Transverse colon (tissue), 4 donors: Measurements from ENCODE around the gene AKAP7.

Experiments used
- CTCF ChIP-seq, 5 experiments: fragments of 200-600 bp in 3 of 5; fragments of 450-650 bp in 2 of 5; sonication (generic) in 3 of 5; IDR thresholded peaks; 1 replicate in 2 of 5; 2 replicates in 3 of 5; pipeline ENCODE4 v1.5.1; 2016 to 2017; ENCODE audit warnings: antibody characterized with exemption in 5 of 5, inconsistent platforms in 3 of 5, mild to moderate bottlenecking in 2 of 5, moderate library complexity in 1 of 5
- EP300 ChIP-seq: sonication (generic); formaldehyde crosslinking; IDR thresholded peaks from one replicate; pipeline ENCODE4 v1.6.1; 2017; ENCODE audit warnings: antibody characterized with exemption, low read depth
- POLR2A ChIP-seq: fragments of 450-650 bp; IDR thresholded peaks from one replicate; pipeline ENCODE4 v1.6.1; 2016; ENCODE audit warnings: antibody characterized with exemption, mild to moderate bottlenecking, moderate library complexity
- POLR2AphosphoS5 ChIP-seq, 3 donors: sonication (generic); formaldehyde crosslinking; IDR thresholded peaks; one replicate each; pipeline ENCODE4 v1.6.1; 2016; ENCODE audit warnings: antibody characterized with exemption in 3 of 3

DNA sequence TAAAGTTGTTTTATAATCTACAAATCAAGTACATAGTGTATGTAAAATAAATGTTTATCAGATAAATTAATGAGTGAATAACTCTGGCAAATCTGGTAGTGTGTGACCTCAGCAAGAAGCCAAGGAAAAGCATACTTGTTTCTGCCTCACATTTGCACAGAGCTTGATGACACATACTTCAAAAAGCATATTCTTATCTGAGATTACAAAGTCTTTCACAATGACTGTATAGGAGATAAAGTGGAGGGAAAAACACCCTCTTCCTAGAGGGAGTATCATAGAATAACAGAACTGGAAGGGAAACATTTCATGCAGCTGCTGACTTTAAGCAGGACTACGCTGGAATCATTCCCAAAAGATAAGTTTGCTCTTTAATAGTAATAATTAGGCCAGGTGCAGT lies 28.1 kb upstream of the AKAP7 start:
- TF ChIP-seq CTCF (IDR thresholded peaks at IDR 0.05) = no peak
- TF ChIP-seq POLR2AphosphoS5 (IDR thresholded peaks at IDR 0.05) = no peak
- TF ChIP-seq POLR2A = no peak
- TF ChIP-seq EP300 = no peak
